Measurements from ENCODE around the gene SAMD11. TPM values are rescaled to one million over a fixed set of nuclear protein-coding genes. Genes with fewer than 3 reads are reported as not detected.

The SAMD11 gene
- total and polyA plus RNA-seq, 5 donors from 2014 or later: 0.14 to 0.31 TPM; not detected in 3

GRCh38 chr1:963301-963651 is 39.6 kb downstream of the SAMD11 start:
- Histone ChIP-seq H3K27ac (ENCODE audit: insufficient read depth, low read length, poor library complexity, severe bottlenecking) (no peak overlapping the region), H3K27me3 (ENCODE audit: control insufficient read depth, insufficient read depth, low read length) (no peaks in the 10 kb centered on the region), H3K4me1 (ENCODE audit: control insufficient read depth, insufficient read depth, low read length, poor library complexity, severe bottlenecking) (peaks cover 44% of the 10 kb centered on the region), H3K36me3 (ENCODE audit: control insufficient read depth, insufficient read depth, low read length) (no peaks in the 10 kb centered on the region), H3K9me3 (ENCODE audit: control insufficient read depth in 2 of 2, low read length in 2 of 2) (no peaks in the 10 kb centered on the region), H3K4me3 (ENCODE audit: low read depth, low read length) (no peak overlapping the region)
- Mint-ChIP-seq H3K4me1 (peaks cover 0 to 29% (median under 1%) of the 10 kb centered on the region in 4 donors), H3K27ac (no peak overlapping the region), H3K27me3 (no peaks in the 10 kb centered on the region), H3K36me3 (no peaks in the 10 kb centered on the region), H3K9me3 (no peaks in the 10 kb centered on the region), H3K4me3 (peak overlapping the region in 2 of 4 donors; percentile 48 to 73)
- DNase-seq: no peak
- ATAC-seq (ENCODE audit: low read depth in 2 of 2): no peak

GRCh38 chr1:963746-964525 is 40.2 kb downstream of the SAMD11 start:
- Mint-ChIP-seq H3K4me1 (peaks cover 0 to 24% (median 0%) of the 10 kb centered on the region in 4 donors), H3K9me3 (no peaks in the 10 kb centered on the region), H3K4me3 (peak overlapping the region in 3 of 4 donors; percentile 15 to 73 (median 48)), H3K36me3 (no peaks in the 10 kb centered on the region), H3K27me3 (no peaks in the 10 kb centered on the region), H3K27ac (no peak overlapping the region)
- Histone ChIP-seq H3K9me3 (ENCODE audit: control insufficient read depth in 2 of 2, low read length in 2 of 2) (no peaks in the 10 kb centered on the region), H3K27ac (ENCODE audit: insufficient read depth, low read length, poor library complexity, severe bottlenecking) (no peak overlapping the region), H3K36me3 (ENCODE audit: control insufficient read depth, insufficient read depth, low read length) (no peaks in the 10 kb centered on the region), H3K4me3 (ENCODE audit: low read depth, low read length) (no peak overlapping the region), H3K4me1 (ENCODE audit: control insufficient read depth, insufficient read depth, low read length, poor library complexity, severe bottlenecking) (peaks cover 40% of the 10 kb centered on the region), H3K27me3 (ENCODE audit: control insufficient read depth, insufficient read depth, low read length) (no peaks in the 10 kb centered on the region)
- DNase-seq (no peak), ATAC-seq (ENCODE audit: low read depth in 2 of 2) (no peak)

GRCh38 chr1:964691-965525 is 41.2 kb downstream of the SAMD11 start:
- ATAC-seq (ENCODE audit: low read depth in 2 of 2) (no peak), DNase-seq (no peak)
- H3K27ac ChIP-seq (ENCODE audit: insufficient read depth, low read length, poor library complexity, severe bottlenecking): no peak overlapping the region
- H3K4me1 ChIP-seq (ENCODE audit: control insufficient read depth, insufficient read depth, low read length, poor library complexity, severe bottlenecking): peaks cover 33% of the 10 kb centered on the region
- Mint-ChIP-seq H3K4me1 (peaks cover 0 to 22% (median 0%) of the 10 kb centered on the region in 4 donors), H3K9me3 (no peaks in the 10 kb centered on the region), H3K36me3 (no peaks in the 10 kb centered on the region), H3K27me3 (no peaks in the 10 kb centered on the region), H3K4me3 (peak overlapping the region in 1 of 4 donors; percentile 64), H3K27ac (no peak overlapping the region)
- no peaks in the 10 kb centered on the region for H3K36me3 ChIP-seq (ENCODE audit: control insufficient read depth, insufficient read depth, low read length)
- no peak overlapping the region for H3K4me3 ChIP-seq (ENCODE audit: low read depth, low read length)
- no peaks in the 10 kb centered on the region for H3K9me3 ChIP-seq (ENCODE audit: control insufficient read depth in 2 of 2, low read length in 2 of 2)
- H3K27me3 ChIP-seq (ENCODE audit: control insufficient read depth, insufficient read depth, low read length): no peaks in the 10 kb centered on the region

- Histone ChIP-seq H3K36me3 (ENCODE audit: control insufficient read depth, insufficient read depth, low read length) (no peaks in the 10 kb centered on the region), H3K9me3 (ENCODE audit: control insufficient read depth in 2 of 2, low read length in 2 of 2) (no peaks in the 10 kb centered on the region), H3K4me1 (ENCODE audit: control insufficient read depth, insufficient read depth, low read length, poor library complexity, severe bottlenecking) (peaks cover 28% of the 10 kb centered on the region), H3K4me3 (ENCODE audit: low read depth, low read length) (no peak overlapping the region), H3K27me3 (ENCODE audit: control insufficient read depth, insufficient read depth, low read length) (no peaks in the 10 kb centered on the region), H3K27ac (ENCODE audit: insufficient read depth, low read length, poor library complexity, severe bottlenecking) (peak overlapping the region; percentile 68)
- Mint-ChIP-seq H3K36me3 (no peaks in the 10 kb centered on the region), H3K4me3 (peak overlapping the region; percentile 21 to 64 (median 38)), H3K27me3 (no peaks in the 10 kb centered on the region), H3K9me3 (no peaks in the 10 kb centered on the region), H3K27ac (peak overlapping the region in 2 of 3 donors; percentile 7 to 60), H3K4me1 (peaks cover 0 to 19% (median 0%) of the 10 kb centered on the region in 4 donors)
- ATAC-seq (ENCODE audit: low read depth in 2 of 2) (no peak), DNase-seq (no peak)
Observed at GRCh38 chr1:965526-966134, 41.9 kb downstream of the SAMD11 start.

GRCh38 chr1:966135-966703 is 42.5 kb downstream of the SAMD11 start, which contains the start of gene PLEKHN1:
TSS of gene PLEKHN1 (plus strand) at chr1:966482. CDS start at chr1:966532, 50 bp downstream.
- H3K4me1 ChIP-seq (ENCODE audit: control insufficient read depth, insufficient read depth, low read length, poor library complexity, severe bottlenecking): peaks cover 26% of the 10 kb centered on the region
- H3K4me3 ChIP-seq (ENCODE audit: low read depth, low read length): no peak within 1 kb of the TSS
- Mint-ChIP-seq H3K9me3 (no peaks in the 10 kb centered on the region), H3K4me3 (peak within 1 kb of the TSS; percentile 64 to 89 (median 79)), H3K27ac (peak within 1 kb of the TSS in 2 of 3 donors; percentile 7 to 60), H3K36me3 (no peaks in the 10 kb centered on the region), H3K4me1 (peaks cover 0 to 19% (median 0%) of the 10 kb centered on the region in 4 donors), H3K27me3 (no peaks in the 10 kb centered on the region)
- no peaks in the 10 kb centered on the region for H3K36me3 ChIP-seq (ENCODE audit: control insufficient read depth, insufficient read depth, low read length)
- no peaks in the 10 kb centered on the region for H3K9me3 ChIP-seq (ENCODE audit: control insufficient read depth in 2 of 2, low read length in 2 of 2)
- peak within 1 kb of the TSS; percentile 68 for H3K27ac ChIP-seq (ENCODE audit: insufficient read depth, low read length, poor library complexity, severe bottlenecking)
- ATAC-seq (ENCODE audit: low read depth in 2 of 2): peak; percentile 16 to 36
- no peaks in the 10 kb centered on the region for H3K27me3 ChIP-seq (ENCODE audit: control insufficient read depth, insufficient read depth, low read length)
- DNase-seq: peak in 1 of 3 donors; percentile 52

- peaks cover 21% of the 10 kb centered on the region for H3K4me1 ChIP-seq (ENCODE audit: control insufficient read depth, insufficient read depth, low read length, poor library complexity, severe bottlenecking)
- no peaks in the 10 kb centered on the region for H3K36me3 ChIP-seq (ENCODE audit: control insufficient read depth, insufficient read depth, low read length)
- peak overlapping the region; percentile 54 to 89 (median 79) for H3K4me3 Mint-ChIP-seq
- H3K27me3 Mint-ChIP-seq: no peaks in the 10 kb centered on the region
- peak overlapping the region; percentile 68 for H3K27ac ChIP-seq (ENCODE audit: insufficient read depth, low read length, poor library complexity, severe bottlenecking)
- no peak overlapping the region for H3K4me3 ChIP-seq (ENCODE audit: low read depth, low read length)
- H3K27ac Mint-ChIP-seq: no peak overlapping the region
- H3K9me3 Mint-ChIP-seq: no peaks in the 10 kb centered on the region
- H3K4me1 Mint-ChIP-seq: peaks cover 0 to 14% (median 0%) of the 10 kb centered on the region in 4 donors
- peak; percentile 52 to 87 (median 65) for DNase-seq
- H3K9me3 ChIP-seq (ENCODE audit: control insufficient read depth in 2 of 2, low read length in 2 of 2): no peaks in the 10 kb centered on the region
- peak; percentile 91 to 92 for ATAC-seq (ENCODE audit: low read depth in 2 of 2)
- no peaks in the 10 kb centered on the region for H3K36me3 Mint-ChIP-seq
- H3K27me3 ChIP-seq (ENCODE audit: control insufficient read depth, insufficient read depth, low read length): no peaks in the 10 kb centered on the region
Observed at GRCh38 chr1:966704-967300, 43.1 kb downstream of the SAMD11 start.
